ENCODE data around the gene RIPPLY2.
"Not testable (repeated sequence)": the region's sequence is repeated elsewhere in the genome, so short reads cannot be mapped to it uniquely, and the experiment has no call there.

The RIPPLY2 gene

GRCh38 chr6:83897094-83897493 is 43.9 kb downstream of the RIPPLY2 start:
- in situ Hi-C loops (cut with HindIII; ENCODE audit: low sequenced_read_pairs) = not testable (repeated sequence)

- in situ Hi-C loops (cut with HindIII; ENCODE audit: low sequenced_read_pairs) = no loop called here
These were observed 48.5 kb downstream of the RIPPLY2 start for GRCh38 chr6:83901624-83902023.

GRCh38 chr6:83904395-83904794 is 51.2 kb downstream of the RIPPLY2 start:
- in situ Hi-C loops (cut with HindIII; ENCODE audit: low sequenced_read_pairs) = no loop called here

- in situ Hi-C loops (cut with HindIII; ENCODE audit: low sequenced_read_pairs) = no loop called here
These were observed 52.5 kb downstream of the RIPPLY2 start for GRCh38 chr6:83905648-83906047.
